Keratinocyte (primary cell): Measurements from ENCODE around the gene GCFC2.

ENCODE experiments used
- CTCF ChIP-seq, 3 experiments: IDR thresholded peaks in 1 of 3; conservative IDR thresholded peaks in 1 of 3; optimal IDR thresholded peaks in 1 of 3; 2 replicates in 2 of 3; 3 replicates in 1 of 3; pipeline versions ENCODE3 to v1.5.1; 2011; ENCODE audit warnings: low read length in 3 of 3, mild to moderate bottlenecking in 3 of 3, moderate library complexity in 2 of 3, control low read depth in 1 of 3, inconsistent platforms in 1 of 3; ENCODE audit not compliant: insufficient read depth in 2 of 3; ENCODE audit errors: extremely low read depth in 1 of 3
- EZH2 ChIP-seq: IDR thresholded peaks from one replicate; pipeline ENCODE4 v1.6.1; 2012; ENCODE audit warnings: inconsistent platforms, mild to moderate bottlenecking, low read length, moderate library complexity

- no peak for TF ChIP-seq CTCF (optimal IDR thresholded peaks at IDR 0.05 in 1 of 3, IDR thresholded peaks at IDR 0.05 in 1 of 3, conservative IDR thresholded peaks at IDR 0.05 in 1 of 3; ENCODE audit: extremely low read depth in 1 of 3, insufficient read depth in 2 of 3, low read length in 3 of 3)
- no peak for TF ChIP-seq EZH2
Observed at GRCh38 chr2:75666911-75667310, 43.8 kb downstream of the GCFC2 start.
